GM19463 (cell line): Measurements from ENCODE around the gene CRYBA2.

Experiments
- ATAC-seq: cut with Tn5 transposase; IDR thresholded peaks from one replicate; pipeline ENCODE4 v1.9.1; 2021; ENCODE audit warnings: mild to moderate bottlenecking, moderate library complexity; ENCODE audit not compliant: unreplicated experiment

CRYBA2 gene, protein sequence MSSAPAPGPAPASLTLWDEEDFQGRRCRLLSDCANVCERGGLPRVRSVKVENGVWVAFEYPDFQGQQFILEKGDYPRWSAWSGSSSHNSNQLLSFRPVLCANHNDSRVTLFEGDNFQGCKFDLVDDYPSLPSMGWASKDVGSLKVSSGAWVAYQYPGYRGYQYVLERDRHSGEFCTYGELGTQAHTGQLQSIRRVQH

DNA sequence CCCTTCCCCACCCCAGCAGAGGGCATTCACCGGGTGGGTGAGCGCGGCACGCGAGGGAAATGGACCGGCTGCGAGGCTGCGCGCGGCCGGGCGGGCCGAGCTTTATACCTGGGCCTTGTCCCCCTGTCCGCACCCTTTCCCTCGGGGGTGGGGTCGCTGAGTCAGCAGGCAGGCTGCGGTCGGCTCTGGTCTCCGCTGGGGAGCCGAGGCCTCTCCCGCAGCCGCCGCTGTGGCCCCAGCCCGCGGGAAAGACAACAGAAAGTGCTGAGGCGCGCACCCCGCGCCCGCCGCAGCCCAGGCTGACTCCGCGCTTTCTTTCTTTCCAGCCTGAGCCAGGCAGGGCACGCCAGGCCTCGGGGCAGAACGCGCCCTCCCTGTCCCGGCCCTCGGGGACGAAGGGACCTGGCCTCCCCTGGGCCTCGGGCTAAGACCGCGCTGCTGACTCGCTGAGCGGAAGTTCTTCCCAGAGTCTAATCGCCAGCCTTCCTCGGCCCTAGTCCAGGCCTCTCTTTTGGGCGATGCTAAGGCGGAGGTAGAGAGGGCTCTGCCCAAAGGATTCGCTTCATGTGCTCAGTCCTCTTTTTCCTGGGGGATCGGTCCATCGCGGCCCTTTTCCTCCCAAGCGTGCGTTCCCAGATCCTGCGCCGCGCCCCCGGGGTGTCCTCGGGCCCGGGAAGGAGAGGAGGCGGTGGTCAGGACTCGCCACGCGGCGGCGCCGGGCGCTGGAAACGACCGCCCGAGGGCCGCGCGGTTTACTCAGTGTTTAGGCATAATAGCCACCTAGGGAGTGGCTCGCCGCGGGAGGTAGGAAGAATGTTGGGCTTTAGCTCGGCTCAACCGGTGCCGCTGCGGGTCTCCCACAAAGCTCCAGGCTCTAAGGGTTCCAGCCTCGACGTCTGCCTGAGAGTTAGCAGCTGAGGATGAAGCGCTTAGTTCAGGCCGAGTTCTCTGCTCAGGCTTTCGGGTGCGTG lies at the start of gene CRYBA2:
Gene CRYBA2, minus strand, starts transcription at position 78 of the 971 bp plus-strand sequence. CDS start 246 bp downstream, outside the sequence.
- no peak for ATAC-seq

DNA sequence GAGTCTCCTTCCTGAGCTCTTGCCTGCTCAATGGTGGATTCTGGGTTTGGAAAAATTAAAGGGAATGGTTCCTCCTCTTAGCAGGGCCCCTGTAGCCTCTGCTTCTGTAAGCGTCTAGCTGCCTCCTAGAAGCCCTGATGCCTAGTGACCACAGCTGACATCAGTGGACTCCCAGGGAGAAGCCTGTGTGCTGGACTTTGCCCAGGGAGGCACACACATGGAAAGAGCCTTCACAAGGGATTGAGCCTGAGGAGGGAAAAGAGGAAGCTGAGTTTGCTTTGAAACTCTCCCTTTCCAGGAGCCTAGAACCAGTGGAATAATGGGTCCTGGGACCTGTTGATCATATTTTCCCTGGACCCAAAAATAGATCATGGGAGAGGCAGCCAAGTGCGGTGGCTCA lies 49.5 kb upstream of the CRYBA2 start:
- no peak for ATAC-seq

DNA sequence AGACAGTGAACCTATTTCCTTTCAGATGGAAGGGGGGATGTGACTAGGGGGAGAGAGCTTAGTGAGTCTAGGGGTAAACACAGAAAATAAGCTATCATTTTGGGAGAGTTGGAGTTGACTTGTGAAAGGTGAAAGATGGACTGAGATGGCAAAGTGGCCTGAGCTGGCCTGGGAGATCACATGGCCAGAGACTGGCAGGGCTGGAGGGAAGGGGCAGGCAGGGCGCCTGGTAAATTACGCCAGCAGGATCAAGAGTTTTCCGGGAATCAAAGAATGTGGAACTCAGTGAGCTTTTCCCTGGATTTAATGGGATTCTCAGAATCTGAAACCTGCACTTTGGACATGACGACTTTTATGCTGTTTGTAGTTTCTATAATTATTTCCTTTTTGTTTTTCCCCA lies 48.9 kb upstream of the CRYBA2 start:
- ATAC-seq = no peak

DNA sequence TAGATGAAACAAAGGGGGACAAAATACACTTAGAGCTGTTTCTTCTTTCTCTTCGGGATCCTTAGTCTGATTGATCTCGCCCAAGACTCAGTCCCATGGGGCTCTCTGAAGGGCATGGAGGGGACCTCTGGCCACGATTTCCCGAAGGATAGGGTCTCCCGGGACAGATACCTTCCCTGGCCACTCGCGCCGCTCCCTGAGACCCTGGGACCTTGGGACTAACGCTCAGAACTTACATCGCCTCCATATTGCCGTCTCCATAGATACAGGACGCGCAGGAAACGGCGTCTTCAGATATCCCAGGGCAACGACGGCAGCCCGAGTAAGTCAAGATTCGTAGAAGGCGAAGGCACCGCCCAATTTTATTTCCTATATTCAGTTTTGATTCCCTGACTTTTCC lies 48.0 kb upstream of the CRYBA2 start, which contains the start of gene CFAP65:
Gene CFAP65, minus strand, starts transcription at position 265 of the 400 bp plus-strand sequence. CDS start 2,468 bp downstream, outside the sequence.
- ATAC-seq = no peak

DNA sequence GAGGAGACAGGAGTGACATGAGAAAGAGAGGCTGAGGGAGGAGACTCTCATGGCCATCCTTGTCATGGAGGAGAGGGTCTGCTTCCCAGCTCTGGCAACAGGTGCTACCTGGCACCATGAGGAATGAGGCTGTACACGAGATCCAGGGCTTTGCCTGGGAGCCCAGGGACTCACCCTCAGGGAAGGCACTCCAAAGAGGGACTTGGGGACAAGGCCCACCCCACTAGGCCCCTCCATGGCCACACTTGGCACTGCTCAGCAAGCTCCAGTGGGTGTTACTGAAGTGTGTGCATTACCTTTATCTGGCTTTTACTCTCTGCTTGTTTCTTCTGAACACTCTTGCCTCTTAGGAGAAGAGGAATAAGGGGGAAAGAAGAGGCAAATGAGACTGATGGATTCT lies 45.4 kb upstream of the CRYBA2 start:
- ATAC-seq = no peak

DNA sequence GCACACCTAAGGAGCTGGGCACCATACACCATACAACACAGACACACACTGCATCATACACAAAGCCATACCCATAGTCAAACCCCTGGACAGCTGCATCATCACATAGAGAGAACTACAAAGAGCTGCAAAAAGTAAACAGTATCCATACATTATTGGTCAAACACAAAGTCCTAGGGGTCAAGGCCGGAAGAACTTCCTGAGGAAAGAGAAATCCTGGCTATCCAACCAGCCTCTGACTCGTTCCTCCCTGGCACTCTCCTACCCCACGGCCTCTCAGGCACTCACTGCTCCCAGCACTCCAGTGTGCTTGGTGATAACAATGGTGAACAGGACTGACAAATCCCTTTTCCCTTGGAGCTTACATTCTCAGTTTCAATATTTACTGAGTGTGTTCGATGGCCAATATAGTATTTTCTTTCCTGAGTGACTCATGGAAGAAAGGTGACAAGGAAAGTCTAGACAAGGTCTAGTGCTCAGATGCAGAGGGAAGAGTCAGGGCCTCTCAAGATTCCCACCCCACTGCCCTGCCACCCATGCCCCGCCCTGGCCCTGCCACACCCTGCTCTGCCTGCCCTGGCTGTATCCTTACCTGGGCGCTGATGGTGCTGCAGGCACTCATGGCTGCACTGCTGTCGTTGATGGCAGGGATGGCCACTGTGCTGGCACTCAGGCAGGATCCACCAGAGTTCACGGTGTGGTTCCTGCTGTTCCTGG lies 44.7 kb upstream of the CRYBA2 start:
- no peak for ATAC-seq

DNA sequence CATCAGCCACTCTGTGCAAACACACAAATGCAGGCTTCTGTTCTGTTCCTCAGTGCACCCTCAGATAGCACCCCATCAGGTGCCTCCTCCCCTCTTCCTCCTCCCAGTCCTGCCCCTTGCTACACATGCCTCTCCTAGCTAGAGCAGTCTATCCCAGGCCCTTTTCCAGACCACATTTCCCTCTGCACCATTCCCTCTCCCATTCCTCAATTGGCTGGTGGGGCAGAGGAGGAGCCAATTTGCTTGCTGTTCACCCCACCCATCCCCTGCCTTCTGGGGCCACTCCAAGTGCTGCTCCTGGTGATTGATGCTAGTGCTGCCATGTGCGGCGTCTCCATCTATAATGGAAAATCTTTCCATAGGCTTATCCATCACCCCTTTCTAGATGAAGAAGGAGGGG lies 42.7 kb upstream of the CRYBA2 start:
- no peak for ATAC-seq

DNA sequence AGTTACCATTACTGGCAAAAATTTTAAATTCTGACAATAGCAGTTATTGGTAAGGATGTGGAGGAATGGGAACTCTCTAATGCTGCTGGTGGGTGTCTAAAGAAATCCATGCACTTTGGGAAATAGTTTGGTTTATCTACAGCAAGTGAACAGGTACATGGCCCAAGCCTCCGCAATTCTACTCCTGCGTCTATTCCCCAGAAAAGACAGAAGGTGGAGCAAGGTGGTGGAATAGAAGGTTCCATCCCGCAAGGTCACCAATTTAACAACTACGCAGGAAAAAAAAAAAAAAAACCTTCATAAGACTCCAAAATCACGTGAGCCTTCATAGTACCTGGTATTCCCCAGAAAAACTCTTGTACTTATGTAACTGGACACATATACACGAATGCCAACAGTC lies 41.6 kb upstream of the CRYBA2 start:
- ATAC-seq = no peak

DNA sequence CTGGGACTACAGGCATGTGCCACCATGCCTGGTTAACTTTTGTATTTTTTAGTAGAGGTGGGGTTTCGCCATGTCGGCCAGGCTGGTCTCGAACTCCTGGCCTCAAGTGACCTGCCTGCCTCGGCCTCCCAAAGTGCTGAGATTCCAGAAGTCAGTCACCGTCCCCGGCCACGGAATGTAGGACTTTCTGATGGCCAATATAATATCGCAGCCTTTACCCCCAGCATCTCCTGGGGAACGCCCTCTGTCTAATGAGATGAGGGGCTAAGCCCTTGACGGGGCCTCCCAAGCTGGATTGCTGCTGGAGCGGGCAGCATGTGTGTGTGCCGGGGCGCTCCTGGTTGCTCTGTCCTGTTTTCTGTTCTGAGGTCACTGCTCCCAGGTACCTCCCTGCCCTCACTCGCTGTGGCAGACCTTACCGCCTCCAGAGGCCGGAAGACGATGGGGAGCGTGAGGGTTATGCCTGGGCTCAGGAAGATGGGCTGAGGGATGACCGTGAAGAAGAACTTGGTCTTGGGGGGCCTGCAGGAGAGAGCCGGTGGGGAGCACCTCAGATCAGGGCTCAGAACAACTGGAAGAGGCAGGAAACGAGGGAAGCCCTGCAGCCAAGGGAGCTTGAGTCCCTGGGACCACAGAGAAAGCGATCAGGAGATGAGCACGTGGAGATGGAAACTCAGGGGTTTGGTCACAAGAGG lies 39.0 kb upstream of the CRYBA2 start:
- ATAC-seq = no peak

DNA sequence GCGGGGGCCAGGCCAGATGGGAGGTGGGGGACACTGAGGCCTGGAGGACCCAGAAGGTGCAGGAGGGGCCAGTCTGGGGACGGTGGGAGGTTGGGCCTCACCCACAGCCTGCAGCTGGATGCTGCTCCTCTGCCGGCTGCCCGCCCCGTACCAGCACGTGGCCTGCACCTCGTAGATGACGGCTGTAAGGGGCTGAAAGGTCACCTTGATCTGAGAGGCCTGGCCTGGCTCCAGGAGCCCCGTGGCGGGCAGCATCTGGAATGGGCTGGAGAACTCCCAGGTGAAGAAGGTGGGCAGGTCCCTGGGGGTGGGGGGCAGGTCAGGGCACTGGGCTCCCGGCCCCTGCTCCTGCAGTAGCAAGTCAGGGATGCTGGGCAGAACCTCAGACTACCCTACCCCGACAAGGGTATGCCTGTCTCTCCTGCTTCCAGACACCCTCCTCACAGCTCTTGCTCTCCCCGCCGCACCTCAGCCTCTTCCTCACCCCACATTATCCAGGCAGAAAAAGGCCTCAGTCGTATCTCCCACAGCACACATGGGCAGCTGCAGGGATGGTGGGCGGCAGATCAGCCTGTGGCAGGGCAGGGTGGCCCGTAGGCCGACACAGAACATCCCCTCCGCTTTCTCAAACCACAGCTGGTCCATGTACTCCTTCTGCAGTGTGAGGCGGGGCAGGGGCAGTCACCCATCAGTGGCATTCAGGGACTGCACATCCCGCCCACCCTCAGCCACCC lies 38.0 kb upstream of the CRYBA2 start:
- ATAC-seq = no peak

DNA sequence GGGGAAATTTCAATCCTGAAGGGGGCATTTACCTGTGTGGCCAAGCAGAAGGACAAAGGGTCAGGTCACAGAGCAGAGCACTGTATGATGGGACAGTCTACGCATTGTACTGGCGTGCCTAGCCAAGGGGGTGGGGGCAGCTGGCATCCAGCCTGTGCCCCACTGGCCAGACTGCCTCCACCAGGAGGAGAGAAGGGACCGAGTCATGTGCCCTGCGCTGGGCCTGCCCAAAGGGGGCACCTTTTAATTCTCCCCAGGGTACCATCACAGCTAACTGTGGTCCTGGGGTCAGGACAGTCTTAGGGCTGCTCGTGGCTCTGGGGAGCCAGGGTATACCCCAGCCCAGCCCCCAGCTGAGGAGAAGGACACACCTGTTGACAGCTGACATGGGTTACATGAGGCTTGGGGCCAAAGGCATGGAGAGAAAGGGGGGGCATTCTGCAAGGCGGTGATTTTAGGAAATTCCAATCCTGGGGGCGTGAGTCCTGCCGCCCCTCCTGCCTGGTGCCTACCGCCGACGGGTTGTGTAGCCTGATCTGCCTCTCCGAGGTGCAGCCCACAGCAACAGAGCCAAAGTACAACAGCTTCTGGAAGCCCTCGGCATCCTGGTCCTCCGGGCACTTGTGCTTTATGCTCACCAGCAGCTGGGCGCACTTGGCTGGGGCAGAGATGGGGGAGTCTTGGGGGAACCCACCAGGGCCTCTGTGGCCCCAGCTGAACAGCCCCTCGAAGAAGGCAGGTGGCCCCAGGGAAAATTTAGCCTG lies 37.1 kb upstream of the CRYBA2 start:
- ATAC-seq = no peak

DNA sequence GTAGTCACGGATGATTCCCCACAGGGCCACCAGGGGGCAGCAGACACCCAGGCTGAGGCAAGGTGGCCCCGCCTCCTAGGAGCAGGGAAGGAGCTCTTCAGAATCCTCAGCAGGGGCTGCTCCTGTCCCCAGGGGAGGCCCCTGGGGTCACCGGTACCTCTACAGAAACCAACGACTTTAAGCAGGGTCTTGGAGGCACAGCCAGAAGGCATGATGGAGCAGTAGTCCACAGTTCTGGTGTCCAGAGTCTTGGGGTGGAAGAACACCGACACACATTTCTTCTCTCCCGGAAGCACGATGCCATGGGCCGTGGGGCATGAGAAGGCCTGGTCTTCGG lies 36.6 kb upstream of the CRYBA2 start:
- ATAC-seq = peak; percentile 60

DNA sequence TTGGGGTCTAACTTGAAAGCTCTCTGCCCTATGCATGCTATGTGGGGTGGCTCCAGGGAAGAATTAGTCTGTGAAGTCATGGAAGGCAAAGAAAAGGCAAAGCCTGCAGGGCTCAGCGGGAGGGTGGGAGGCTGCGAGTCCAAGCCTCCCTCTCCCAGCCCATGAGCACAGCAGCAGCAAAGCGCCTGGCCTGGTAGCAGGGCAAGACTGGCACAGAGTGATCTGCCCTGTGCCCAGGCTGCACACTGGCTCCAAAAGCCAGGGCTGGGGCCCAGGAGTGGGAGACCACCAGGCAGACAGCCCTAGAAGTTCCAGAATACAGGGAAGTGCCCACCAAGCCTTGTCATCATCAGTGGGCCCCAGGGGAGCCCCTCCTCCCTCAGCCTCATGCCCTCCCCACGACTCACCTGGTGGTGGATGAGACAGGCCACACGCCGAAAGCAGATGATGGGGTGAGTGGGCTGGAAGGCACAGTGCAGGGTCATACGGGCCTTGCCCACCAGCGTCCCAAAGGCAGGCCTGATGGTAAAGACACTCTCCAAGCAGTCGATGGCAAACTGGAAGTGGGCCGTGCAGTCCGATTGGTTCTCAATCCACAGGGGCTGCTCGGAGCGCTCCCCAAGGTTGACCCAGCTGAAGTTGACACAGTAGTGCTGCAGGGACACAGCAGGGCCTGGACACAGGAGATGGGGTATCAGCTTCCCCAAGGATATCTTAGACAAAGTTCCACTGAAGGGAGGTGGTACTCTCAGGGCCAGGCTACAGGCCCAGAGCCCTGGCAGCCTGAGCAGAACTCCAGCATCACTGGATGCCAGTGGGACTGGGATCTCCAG lies 36.0 kb upstream of the CRYBA2 start:
- ATAC-seq = no peak

DNA sequence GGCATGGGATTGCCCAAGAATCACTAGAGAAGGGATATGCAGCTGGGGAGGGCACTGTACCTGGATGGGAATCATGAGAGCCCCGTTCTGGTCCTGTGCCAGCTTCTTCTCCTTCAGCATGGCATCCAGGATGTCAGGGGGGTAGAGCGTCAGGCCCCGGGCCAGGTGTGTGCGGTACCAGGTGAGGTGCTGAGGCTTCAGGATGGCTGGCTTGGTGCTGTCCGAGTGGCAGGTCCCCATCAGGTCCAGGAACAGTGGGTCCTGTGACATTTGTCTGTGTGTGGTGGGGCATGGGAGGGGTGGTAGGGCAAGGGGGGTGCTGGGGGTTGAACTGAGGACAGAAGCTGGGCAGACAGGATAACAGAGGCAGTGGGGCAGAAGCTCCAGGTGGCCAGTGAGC lies 34.9 kb upstream of the CRYBA2 start:
- no peak for ATAC-seq

DNA sequence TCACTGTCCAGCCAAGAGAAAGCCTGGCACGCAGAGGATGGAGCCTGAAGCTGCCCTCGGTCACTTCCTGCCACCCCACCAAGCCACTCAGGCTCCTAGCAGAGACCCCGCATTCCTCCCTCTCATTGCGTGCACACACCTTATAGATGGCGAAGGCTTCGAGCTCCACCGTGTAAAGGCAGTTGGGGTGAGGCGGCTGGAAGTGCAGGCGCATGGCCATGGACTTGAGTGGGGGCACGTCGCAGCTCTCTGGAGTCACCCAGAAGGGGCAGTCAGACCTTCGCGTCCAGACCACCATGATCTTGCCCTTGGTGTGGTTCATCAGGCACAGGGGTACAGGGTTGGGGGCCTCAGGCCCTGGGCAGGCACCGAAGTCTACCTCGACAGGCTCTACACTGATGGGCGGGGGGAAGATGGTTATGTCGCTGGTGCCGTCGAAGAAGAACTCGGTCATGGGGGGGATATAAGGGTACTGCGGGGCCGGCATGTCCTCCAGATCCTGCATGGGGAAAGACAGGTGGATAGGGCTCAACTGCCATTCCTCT lies 34.4 kb upstream of the CRYBA2 start:
- ATAC-seq = no peak

DNA sequence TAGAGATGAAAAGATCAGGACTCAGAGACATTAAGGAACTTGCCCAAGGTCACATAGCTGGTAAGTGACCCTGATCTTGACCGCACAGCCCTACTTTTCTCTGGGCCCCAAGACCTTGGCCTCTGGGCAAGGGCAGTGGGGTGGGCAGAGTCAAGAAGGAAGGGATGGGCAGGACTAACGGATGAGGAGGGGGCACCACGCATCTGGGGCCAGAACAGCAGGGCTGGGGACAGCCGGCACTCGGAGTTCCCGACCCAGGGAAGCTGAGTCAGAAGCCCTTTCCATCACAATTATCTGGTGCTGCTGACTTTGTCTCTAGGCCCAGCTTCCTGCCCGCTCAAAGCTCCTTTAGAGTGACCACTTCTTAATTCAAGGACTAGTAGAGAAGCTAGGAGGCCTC lies 33.7 kb upstream of the CRYBA2 start:
- ATAC-seq = no peak

DNA sequence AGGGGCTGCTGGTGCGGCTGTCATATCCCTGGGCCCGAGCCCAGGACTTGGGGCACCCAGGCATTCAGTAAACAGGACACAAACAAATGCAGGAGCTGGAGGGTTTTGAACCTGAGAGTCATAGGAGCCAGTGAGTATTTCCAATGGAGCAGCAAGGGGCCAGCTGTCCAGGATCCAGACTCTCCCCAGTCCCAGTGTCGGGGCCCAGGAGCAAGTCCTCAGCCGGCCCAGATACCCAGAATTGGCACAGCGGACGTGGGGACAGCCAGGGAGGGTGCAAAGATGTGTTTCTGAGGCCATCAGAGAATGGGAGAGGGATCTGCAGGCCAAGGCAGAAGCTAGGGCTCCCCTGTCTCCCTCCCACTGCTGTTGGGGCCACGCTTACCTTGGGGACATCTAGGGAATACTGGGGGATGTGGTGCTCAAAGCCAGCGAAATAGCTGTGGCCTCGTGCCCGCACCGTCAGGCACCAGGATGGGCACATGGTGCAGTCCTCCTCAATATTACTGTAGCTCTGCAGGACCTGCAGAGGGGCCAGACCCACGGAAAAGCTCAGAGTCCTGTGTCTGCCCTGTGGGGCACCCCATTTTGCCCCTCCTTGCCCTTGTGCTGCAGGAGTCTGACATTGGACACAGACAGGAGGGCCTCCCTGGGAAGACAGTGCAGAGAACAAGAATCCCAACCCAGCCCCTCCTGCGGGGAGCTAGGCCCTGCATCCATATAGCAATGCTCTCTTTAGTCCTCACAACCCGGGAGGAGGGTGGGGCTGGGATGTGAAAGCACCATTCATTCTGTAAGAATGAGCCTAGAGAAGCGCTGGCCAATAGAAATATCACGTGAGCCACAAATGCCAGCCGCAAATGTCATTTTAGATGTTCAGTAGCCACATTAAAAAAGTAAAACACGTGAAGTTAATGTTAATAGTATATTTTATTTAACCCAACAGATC lies 32.7 kb upstream of the CRYBA2 start:
- ATAC-seq = no peak
